Subcutaneous adipose tissue (tissue), 4 donors: ENCODE measurements around the gene DPP7. TPM values are rescaled to one million over a fixed set of nuclear protein-coding genes. Genes with fewer than 3 reads are reported as not detected.

ENCODE experiments used
- CTCF ChIP-seq: fragments of 450-650 bp; IDR thresholded peaks from one replicate; pipeline ENCODE4 v1.5.1; 2016; ENCODE audit warnings: low read depth, mild to moderate bottlenecking, control low read depth, antibody characterized with exemption, moderate library complexity
- total RNA-seq, 4 donors: library from RNA; depleted of rRNA; stranded (reverse); fragments of >200 nt; gene quantifications; one replicate each; pipeline ENCODE4 v1.1.0, GENCODE V29; 2016

DPP7 gene
- 100 to 1,000 TPM in 3 of 4 donors, 10 to 100 TPM in 1; 57.4 to 135 (median 117) TPM for total RNA-seq

GRCh38 chr9:137114613-137115393, at the start of gene DPP7:
Gene DPP7 (minus strand): TSS chr9:137114733. CDS start chr9:137114713, 20 bp downstream.
- TF ChIP-seq CTCF, result no peak

- TF ChIP-seq CTCF, result no peak
Observed at GRCh38 chr9:137163805-137164204, 49.3 kb upstream of the DPP7 start.

- TF ChIP-seq CTCF, result no peak
Observed at GRCh38 chr9:137163365-137163715, 48.8 kb upstream of the DPP7 start.

- no peak for TF ChIP-seq CTCF
Observed at GRCh38 chr9:137162505-137163364, 48.2 kb upstream of the DPP7 start.

- no peak for TF ChIP-seq CTCF
Observed at GRCh38 chr9:137161558-137162486, 47.3 kb upstream of the DPP7 start.

- no peak for TF ChIP-seq CTCF
Observed at GRCh38 chr9:137160716-137161557, 46.4 kb upstream of the DPP7 start.
